MG63 (cell line): ENCODE data around the gene AKT2. TPM values are rescaled to one million over a fixed set of nuclear protein-coding genes. Genes with fewer than 3 reads are reported as not detected.

Source experiments
- DNase-seq: peaks from one replicate; pipeline ENCODE4 v3.0.0-alpha.2; 2020
- H3K27me3 ChIP-seq: fragments of 250-450 bp; sonication (Bioruptor Pico); 2 replicates; pipeline ENCODE4 v1.5.1; 2020; ENCODE audit warnings: mild to moderate bottlenecking, moderate library complexity
- H3K36me3 ChIP-seq: fragments of 250-450 bp; sonication (Bioruptor Pico); 2 replicates; pipeline ENCODE4 v1.5.1; 2020; ENCODE audit warnings: mild to moderate bottlenecking, moderate library complexity
- H3K4me3 ChIP-seq: fragments of 250-450 bp; sonication (Bioruptor Pico); 2 replicates; pipeline ENCODE4 v1.5.1; 2020; ENCODE audit warnings: mild to moderate bottlenecking, moderate library complexity
- H3K9me3 ChIP-seq: fragments of 250-450 bp; sonication (Bioruptor Pico); 2 replicates; pipeline ENCODE4 v1.5.1; 2020; ENCODE audit warnings: mild to moderate bottlenecking, moderate library complexity
- total RNA-seq: library from RNA; depleted of rRNA; stranded (reverse); fragments of >200 nt; shearing (Covaris generic); gene quantifications from 2 replicates; pipeline ENCODE4 v1.2.3, GENCODE V29; 2014; ENCODE audit warnings: low replicate concordance

AKT2 gene
- total RNA-seq, 1 experiment from 2014 or later, result 104 TPM

DNA sequence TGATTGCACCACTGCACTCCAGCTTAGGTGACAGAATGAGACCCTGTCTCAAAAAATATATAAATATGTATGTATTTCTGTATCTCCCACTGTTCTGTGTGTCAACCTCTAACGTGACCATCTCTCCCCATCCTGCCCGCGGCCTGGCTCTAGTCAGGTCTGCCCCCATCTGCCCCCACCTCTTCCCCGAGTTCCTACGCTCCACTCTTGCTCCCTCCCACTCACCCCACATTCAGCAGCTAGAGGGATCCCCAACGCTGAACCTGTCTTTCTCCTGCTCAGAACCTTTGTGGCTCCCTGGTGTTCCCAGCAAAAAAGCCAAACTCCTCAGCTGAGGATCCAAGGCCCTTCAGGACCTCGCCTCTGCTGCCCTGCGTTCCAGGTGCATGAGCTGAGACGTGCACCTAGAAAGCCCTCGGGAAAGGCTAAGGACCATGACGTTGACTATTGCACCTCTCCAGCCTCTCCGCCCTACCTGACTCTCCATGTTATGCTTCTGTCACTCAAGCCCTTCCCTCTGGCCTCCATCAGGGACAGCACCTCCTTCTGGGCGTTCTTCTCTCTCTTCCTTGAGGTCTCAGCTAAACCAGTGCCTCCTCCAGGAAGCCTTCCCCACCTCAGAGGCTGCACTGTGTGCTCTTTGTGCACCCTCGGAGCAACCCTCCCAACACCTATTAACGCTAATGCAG is 18.1 kb downstream of the AKT2 start:
- no peak overlapping the region for H3K4me3 ChIP-seq
- H3K9me3 ChIP-seq, result no peaks in the 10 kb centered on the region
- H3K27me3 ChIP-seq, result no peaks in the 10 kb centered on the region
- no peak for DNase-seq
- peaks cover 76% of the 10 kb centered on the region for H3K36me3 ChIP-seq

DNA sequence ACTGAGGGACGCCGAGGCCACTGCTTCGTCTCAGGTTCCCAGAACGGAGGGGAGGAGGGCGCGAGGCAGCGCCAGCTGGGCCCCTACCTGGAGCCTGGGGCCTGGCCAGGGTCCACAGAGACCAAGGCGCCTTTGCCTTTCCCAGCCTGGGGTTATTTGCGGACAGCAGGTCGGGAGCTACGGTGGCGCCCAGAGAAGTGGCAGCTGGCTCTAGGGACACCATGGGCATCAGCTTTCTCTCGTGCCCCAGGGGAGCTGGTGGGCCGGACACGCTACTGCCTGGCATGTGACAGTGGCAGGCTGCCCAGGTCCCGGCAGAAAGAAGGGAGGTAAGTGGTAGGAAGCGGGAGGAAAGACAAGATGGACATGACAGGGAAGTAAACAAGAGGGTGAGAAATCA is 19.0 kb downstream of the AKT2 start:
- Histone ChIP-seq H3K4me3 (no peak overlapping the region), H3K36me3 (peaks cover 68% of the 10 kb centered on the region), H3K27me3 (no peaks in the 10 kb centered on the region), H3K9me3 (no peaks in the 10 kb centered on the region)
- DNase-seq, result no peak

DNA sequence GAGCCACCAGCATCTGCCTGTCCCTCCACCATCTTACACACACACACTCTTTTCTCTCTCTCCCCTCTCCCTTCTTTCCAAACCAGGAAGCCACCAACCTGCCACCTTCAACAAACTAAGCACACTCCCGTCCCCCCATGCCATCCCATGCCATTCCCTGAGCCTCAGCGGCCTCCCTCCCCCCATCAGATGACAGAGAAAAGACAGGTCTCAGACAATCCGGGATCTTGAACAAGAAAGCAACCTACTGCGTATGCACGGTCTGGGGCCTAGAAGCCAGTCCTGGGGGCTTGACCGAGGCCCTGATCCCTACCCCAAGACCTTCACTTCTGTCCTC is 19.4 kb downstream of the AKT2 start:
- Histone ChIP-seq H3K36me3 (peaks cover 71% of the 10 kb centered on the region), H3K9me3 (no peaks in the 10 kb centered on the region), H3K4me3 (no peak overlapping the region), H3K27me3 (no peaks in the 10 kb centered on the region)
- no peak for DNase-seq

- DNase-seq, result no peak
- Histone ChIP-seq H3K9me3 (no peaks in the 10 kb centered on the region), H3K36me3 (peaks cover 68% of the 10 kb centered on the region), H3K4me3 (no peak overlapping the region), H3K27me3 (no peaks in the 10 kb centered on the region)
Observed at GRCh38 chr19:40265055-40265762, 19.9 kb downstream of the AKT2 start.

DNA sequence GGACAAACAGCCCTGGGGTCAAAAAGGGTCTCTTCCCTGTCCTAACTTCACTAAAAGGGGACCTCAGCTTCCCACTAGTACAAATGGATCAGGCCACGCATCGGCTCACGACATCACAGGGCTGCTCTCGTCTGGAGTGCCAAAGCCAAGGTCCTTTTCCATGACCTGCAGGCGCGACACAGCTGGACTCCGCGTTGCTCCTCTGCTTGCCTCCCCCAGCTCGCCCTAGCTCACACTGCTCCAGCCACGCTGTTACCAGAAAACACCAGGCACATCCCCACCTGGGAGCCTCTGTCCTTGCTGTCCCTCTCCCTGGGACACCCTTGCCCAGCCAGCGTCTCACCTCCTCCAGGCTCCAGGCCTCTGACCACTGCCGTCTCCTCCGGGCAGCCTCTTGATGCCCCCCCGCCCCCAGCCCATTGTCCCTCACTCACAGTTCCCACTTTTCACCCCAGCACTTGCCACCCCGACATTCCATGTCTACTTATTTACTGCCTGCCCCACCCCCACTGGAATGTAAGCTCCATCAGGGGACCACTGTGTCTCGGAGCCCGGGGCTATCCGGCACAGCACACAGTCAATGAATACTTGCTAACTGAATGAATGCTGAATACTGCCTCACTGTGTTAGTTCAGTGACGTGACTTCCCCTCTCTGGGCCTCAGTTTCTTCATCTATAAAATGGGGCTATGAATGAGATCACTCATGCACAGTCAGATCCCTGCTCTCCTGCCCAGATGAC is 20.7 kb downstream of the AKT2 start:
- no peaks in the 10 kb centered on the region for H3K9me3 ChIP-seq
- DNase-seq, result no peak
- H3K4me3 ChIP-seq, result no peak overlapping the region
- peaks cover 65% of the 10 kb centered on the region for H3K36me3 ChIP-seq
- H3K27me3 ChIP-seq, result no peaks in the 10 kb centered on the region

DNA sequence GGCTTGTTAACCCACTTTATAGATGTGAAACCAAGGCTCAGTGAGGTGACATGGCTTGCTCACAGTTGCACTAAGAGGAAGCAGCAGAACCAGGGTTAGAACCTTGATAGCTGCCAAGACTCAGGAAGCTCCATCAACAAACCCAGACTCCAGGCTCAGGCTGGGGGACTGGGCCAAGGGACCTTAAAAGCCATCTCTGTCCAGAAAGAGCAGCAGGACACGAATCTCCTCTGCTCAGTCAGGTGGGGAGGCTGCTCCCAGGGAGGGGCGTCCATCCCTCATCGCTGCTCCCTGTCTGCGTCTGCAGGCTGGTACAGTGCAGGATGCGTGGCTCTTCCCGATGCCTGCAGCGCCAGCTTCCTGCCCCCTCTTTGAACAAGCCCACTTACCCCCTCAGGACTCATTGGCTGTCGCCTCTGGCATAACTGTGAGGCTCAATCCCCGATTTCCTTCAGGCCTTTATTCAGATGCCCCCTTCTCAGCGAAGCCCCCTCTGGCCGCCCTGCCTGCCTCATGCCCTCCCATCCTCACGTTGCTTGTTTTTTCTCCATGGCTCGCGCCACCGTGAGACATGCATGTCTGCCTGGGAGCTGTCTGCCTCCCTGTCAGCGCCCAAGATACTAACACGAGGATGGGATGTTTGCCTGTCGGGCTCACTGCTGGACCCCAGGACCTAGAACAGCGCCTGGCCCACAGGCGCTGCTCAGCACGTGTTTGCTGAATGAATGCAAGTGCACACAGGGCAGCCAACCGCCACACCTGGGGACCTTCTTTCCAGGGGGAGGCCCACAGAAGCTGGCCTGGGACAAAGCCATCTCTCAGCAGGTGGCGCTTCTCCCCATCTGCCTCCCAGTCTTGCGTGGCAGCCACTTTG is 21.5 kb downstream of the AKT2 start:
- Histone ChIP-seq H3K36me3 (peaks cover 57% of the 10 kb centered on the region), H3K9me3 (no peaks in the 10 kb centered on the region), H3K4me3 (no peak overlapping the region), H3K27me3 (no peaks in the 10 kb centered on the region)
- DNase-seq, result no peak

DNA sequence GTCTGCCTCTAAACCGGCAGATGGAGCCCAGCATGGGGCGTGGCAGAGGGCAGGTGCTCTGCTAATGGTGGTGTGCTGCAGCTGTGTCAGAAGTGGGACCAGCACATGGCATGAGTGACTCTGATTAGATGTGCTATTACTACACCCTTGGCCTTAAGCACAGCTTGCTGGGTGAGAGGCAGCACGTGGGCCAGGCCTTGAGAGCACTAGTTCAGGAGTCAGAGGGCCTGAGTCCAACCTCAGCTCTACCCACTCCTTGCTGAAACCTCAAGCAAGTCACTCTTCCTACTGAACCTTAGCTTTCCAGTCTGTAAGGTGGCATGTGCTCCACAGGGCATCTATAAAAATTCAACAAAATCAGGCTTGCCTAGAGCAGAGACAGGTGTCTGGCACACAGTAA is 22.7 kb downstream of the AKT2 start:
- H3K9me3 ChIP-seq, result no peaks in the 10 kb centered on the region
- H3K27me3 ChIP-seq, result no peaks in the 10 kb centered on the region
- DNase-seq, result no peak
- peaks cover 50% of the 10 kb centered on the region for H3K36me3 ChIP-seq
- no peak overlapping the region for H3K4me3 ChIP-seq

GRCh38 chr19:40261631-40262030 is 23.5 kb downstream of the AKT2 start:
- Histone ChIP-seq H3K36me3 (peaks cover 55% of the 10 kb centered on the region), H3K27me3 (no peaks in the 10 kb centered on the region)
- no peak for DNase-seq

DNA sequence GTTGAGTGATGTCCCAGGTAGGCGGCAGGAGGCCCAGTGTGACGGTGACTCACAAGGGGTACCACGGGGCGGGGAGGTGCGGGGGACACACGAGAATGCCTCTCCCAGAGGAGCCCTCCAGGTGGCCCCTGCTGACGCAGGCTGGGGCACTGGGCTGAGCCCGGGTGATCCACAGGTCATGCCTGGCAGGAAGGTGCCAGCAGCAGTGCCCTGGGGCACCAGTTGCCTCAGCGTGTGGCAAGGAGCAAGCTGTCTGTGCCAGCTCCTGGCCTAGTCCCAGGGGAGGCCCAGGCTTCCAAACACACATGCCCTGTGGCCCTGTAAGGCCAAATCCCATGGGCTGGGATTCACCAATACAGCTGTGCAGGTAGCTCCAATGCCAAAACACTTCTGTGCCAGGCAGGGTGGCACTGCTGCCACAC is 28.0 kb downstream of the AKT2 start:
- no peaks in the 10 kb centered on the region for H3K9me3 ChIP-seq
- H3K36me3 ChIP-seq, result peaks cover 54% of the 10 kb centered on the region
- DNase-seq, result peak; percentile 67
- H3K27me3 ChIP-seq, result no peaks in the 10 kb centered on the region
- no peak overlapping the region for H3K4me3 ChIP-seq

More at GRCh38 chr19:40261631-40262030, 23.5 kb downstream of the AKT2 start:
- Histone ChIP-seq H3K4me3 (no peak overlapping the region), H3K9me3 (no peaks in the 10 kb centered on the region)

- no peak overlapping the region for H3K4me3 ChIP-seq
- no peaks in the 10 kb centered on the region for H3K9me3 ChIP-seq
- no peaks in the 10 kb centered on the region for H3K27me3 ChIP-seq
- peaks cover 56% of the 10 kb centered on the region for H3K36me3 ChIP-seq
- no peak for DNase-seq
Observed at GRCh38 chr19:40256512-40256911, 28.6 kb downstream of the AKT2 start.

DNA sequence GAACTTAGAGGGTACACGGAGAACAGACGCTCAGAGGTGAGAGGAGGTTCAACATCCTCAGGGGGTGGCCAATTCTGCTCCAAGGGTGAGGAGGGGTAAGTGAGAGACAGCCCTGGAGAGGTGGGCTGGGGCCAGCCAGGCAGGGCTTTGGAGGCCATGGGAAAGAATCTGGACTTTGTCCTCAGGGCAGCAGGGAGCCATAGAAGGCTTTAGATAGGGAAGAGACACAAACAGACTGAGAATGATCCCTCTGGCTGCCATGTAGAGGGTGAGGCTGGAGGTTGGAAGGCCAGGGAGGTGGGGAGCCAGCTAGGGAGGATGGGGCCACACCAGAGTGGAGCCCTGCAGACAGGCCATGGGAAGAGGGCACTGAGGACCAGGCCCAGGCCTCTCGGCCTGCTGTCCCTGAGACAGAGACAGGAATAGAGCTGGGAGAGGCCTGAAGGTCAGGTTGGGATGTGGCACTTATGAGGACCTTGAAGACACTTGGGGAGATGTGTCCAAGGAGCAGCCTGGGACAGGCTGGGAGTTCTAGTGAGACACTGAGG is 29.5 kb downstream of the AKT2 start:
- no peaks in the 10 kb centered on the region for H3K27me3 ChIP-seq
- no peak for DNase-seq
- H3K9me3 ChIP-seq, result no peaks in the 10 kb centered on the region
- no peak overlapping the region for H3K4me3 ChIP-seq
- H3K36me3 ChIP-seq, result peaks cover 53% of the 10 kb centered on the region

GRCh38 chr19:40254714-40255418 is 30.3 kb downstream of the AKT2 start:
- Histone ChIP-seq H3K4me3 (no peak overlapping the region), H3K27me3 (no peaks in the 10 kb centered on the region), H3K36me3 (peaks cover 55% of the 10 kb centered on the region), H3K9me3 (no peaks in the 10 kb centered on the region)
- DNase-seq, result no peak

DNA sequence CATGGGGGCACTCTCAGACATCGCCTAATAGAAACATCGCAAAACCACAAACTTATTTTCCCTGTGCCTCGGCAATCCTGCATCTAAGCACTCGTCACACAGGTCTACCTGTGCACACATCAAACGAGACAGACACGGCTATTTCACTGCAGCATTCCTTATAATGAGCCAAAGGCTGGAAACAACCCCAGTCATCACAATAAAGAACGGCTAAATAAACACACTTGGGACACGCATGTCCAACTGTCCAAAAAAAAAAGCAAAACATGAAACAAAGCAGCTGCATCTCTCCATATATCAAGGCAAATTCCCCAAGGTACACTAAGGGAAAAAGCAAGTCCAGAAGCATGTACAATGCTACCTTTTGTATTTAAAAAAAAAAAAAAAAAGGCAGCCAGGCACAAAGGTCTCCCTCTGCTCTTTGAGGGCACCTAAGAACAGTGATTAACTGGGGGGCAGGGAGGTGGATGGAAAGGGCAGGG is 31.5 kb downstream of the AKT2 start:
- Histone ChIP-seq H3K4me3 (no peak overlapping the region), H3K9me3 (no peaks in the 10 kb centered on the region), H3K36me3 (peaks cover 59% of the 10 kb centered on the region), H3K27me3 (no peaks in the 10 kb centered on the region)
- no peak for DNase-seq

- Histone ChIP-seq H3K4me3 (no peak overlapping the region), H3K36me3 (peaks cover 55% of the 10 kb centered on the region), H3K9me3 (no peaks in the 10 kb centered on the region), H3K27me3 (no peaks in the 10 kb centered on the region)
- DNase-seq, result no peak
Observed at GRCh38 chr19:40252395-40252794, 32.8 kb downstream of the AKT2 start.

DNA sequence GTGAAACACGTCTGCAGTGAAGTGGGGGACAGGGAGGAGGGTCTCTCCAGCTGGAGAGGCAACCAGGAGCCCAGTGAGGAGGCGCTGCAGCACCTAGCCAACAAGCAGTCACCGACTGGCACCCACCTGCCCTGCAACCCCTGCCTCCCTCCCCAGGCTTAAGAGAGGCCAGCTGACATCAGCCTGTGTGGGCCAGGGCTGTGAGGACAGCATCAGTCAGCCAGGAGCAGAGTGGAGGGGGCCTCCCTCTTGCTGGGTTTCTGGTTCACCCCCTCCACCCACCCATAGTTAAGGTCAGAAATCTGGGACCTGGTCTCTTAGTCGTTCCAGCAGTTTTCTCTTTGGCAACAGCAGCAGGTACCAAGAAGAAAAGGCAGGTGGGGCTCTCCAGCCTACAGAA is 33.2 kb downstream of the AKT2 start:
- Histone ChIP-seq H3K9me3 (no peaks in the 10 kb centered on the region), H3K36me3 (peaks cover 54% of the 10 kb centered on the region), H3K27me3 (no peaks in the 10 kb centered on the region), H3K4me3 (no peak overlapping the region)
- no peak for DNase-seq

GRCh38 chr19:40251244-40251643 is 33.9 kb downstream of the AKT2 start:
- H3K4me3 ChIP-seq, result no peak overlapping the region
- no peak for DNase-seq
- no peaks in the 10 kb centered on the region for H3K27me3 ChIP-seq
- H3K9me3 ChIP-seq, result no peaks in the 10 kb centered on the region
- H3K36me3 ChIP-seq, result peaks cover 51% of the 10 kb centered on the region
